ENCODE measurements around the gene CAPN12.

CAPN12 gene

DNA sequence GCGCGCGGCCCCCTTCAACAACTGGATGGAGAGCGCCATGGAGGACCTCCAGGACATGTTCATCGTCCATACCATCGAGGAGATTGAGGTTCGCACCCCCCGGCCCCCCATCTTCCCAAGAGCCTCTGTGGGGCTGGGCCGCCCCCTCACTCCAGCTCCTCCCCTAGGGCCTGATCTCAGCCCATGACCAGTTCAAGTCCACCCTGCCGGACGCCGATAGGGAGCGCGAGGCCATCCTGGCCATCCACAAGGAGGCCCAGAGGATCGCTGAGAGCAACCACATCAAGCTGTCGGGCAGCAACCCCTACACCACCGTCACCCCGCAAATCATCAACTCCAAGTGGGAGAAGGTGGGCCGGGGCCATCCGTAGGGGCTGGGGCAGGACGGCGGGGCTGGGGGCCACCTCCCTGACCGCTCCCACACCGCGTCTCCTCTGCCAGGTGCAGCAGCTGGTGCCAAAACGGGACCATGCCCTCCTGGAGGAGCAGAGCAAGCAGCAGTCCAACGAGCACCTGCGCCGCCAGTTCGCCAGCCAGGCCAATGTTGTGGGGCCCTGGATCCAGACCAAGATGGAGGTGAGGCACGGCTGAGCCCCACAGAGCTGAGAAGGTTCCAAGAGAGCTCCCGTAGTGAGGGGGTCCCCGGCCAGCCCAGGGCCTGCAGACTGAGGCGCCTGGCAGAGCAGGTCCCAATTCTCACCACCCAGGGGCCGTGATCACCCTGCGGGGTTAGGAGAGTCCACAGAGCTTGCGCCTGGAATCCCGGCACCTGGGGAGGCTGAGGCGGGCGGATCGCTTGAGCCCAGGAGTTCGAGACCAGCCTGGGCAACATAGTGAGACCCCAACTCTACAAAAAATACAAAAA, 20.1 kb downstream of the CAPN12 start:
- no peak for DNase-seq

DNA sequence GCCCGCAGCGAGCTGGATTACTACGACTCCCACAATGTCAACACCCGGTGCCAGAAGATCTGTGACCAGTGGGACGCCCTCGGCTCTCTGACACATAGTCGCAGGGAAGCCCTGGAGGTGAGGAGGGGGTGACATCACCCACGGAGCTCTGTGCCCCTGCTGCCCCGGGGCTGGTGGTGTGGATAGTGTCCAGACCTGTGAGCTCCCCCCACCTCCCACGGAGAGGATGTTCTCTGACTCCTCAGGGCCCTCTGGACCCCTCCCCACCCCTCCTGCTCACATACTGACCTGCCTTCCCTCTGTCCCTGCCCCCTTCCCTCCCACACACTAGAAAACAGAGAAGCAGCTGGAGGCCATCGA, 20.7 kb downstream of the CAPN12 start:
- no peak for DNase-seq

DNA sequence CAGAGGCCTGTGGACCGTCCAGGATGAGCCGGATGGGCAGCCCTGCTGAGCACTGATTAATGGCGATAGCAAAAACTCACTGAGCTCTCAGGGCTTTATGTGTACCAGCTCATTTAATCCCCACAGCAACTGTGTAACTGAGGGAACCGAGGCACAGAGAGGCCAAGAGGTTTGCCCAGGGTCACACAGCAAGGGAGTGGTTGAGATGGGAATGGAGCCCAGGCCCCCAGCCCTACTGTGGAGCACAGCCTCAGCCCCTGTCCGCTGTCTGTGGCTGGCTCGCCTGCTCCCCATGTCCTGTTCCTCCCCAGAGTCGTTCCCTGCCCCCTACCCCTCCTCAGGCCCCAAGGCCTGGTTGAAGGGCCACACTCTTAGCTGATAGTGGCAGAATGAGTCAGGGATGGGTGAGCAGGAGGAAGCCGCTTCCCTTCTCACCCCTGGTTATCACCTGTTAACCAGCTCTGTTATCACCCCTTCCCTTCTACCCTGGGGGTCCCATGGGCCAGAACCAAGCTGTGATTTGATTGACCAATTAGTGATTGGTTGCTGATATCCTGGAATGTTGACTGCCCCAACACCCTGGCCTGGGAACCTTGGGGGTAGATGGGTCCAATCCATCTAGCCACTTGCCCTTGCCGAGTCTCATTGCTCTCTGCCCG, 21.2 kb downstream of the CAPN12 start:
- DNase-seq: no peak

GRCh38 chr19:38721979-38722773, 22.1 kb downstream of the CAPN12 start:
- DNase-seq: no peak

DNA sequence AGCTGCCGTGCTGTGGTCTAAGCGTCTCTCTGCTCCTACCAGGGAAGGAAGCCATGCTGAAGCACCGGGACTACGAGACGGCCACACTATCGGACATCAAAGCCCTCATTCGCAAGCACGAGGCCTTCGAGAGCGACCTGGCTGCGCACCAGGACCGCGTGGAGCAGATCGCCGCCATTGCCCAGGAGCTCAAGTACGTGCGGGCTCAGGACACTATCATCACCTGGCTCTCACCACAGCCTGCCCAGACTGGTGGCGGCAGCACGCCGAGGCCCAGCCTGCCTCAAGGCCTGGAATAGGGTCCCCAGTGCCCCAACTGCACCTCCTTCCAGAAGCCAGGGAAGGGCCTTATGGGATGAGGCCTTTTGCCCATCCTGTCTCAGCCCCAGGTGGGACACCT, 22.8 kb downstream of the CAPN12 start:
- no peak for DNase-seq

GRCh38 chr19:38720559-38721236, 23.6 kb downstream of the CAPN12 start:
- no peak for DNase-seq

DNA sequence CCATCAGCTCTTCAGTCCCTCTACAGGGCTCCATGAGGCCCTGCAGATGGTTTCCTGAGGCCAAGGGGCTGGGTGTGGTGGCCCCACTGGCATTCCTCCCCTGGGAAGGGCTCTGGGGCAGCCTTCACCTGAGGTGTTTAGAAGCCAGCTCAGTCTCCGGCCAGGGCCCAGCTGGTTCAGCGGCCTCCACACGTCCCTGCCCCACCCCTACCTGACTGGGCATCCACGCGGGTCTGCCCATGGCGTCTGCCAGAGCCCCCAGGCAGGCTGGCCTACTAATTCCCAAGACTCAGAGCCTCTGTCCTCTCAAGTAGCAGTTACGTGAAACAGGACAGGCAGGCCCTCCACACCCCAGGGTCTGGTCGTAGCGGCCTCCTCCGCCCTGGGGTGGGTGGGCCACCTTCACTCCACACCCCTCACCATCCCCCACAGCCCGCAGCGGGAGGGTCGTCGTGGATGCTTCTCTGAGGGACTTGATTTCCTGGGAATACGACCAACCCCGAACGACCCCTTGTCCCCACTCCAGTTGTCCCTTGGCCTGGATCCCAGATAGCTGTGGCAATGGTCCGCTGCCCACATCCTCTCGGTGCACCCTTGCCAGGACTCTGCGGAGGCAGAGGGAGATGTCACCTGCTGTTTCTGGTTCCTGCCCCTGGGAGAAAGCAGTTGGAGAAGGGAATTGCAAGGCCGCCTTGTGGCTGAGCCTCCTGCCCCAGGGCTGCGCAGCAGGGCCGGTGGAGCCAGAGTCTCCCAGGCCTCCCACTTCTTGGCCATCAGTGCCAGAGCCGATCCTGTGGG, 24.3 kb downstream of the CAPN12 start:
- no peak for DNase-seq

DNA sequence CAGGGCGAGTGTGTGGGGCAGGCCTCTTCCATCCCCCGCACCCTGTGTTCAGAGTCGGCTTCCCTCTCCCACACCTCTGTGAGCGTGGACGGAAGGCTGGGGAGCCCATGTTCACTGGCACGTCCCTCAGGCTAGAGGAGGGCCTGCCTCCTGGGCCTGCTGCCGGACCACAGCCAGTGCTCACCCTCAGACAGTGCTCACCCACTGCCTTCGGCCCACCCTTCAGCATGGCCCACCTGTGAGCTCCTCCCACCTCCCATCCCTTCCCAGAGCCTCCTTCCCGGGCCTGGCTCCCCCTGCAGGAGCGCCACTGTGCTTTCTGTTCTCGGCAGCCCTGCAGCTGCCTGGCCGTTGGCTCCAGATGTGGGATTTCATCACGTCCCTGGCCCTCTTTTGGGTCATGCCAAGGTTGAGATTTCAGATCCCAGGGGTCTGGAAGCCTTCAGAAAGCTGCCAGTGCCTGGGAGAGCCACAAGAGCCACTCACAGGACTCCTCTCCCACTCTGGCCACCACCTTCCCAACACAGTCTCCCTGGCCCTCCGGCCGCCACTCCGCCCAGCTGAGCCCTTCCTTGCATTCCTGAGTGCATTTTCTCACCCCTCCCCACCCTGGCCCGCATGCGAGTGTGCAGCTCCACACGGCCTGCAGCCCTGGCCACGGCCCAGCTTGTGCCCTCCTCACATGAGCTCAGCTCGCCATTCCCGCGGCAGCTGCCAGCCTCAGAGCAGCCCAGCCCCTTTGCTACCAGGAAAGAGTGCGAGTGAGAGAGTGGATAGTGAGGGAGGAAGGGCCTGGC, 25.3 kb downstream of the CAPN12 start:
- no peak for DNase-seq

- no peak for DNase-seq
Observed at GRCh38 chr19:38717855-38718254, 26.4 kb downstream of the CAPN12 start.

GRCh38 chr19:38717051-38717450, 27.2 kb downstream of the CAPN12 start:
- DNase-seq: no peak

DNA sequence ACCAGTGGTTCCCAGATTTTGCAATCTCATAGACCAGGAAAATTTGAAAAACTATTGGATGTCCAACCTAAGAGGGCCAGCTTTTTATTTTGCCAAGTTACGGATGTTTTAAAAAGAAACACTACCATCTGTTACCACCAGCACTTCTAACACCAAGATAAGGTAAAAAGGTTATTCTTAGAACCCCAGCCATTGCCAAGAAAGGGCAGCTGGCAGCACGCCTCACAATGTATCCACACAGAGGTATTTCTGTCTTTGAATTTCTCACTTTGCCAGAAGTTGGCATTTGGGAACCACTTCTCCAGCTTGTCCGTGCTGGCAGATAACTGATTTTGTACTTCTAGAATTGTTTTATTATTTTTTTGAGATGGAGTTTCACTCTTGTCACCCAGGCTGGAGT, 28.7 kb downstream of the CAPN12 start:
- DNase-seq: no peak

DNA sequence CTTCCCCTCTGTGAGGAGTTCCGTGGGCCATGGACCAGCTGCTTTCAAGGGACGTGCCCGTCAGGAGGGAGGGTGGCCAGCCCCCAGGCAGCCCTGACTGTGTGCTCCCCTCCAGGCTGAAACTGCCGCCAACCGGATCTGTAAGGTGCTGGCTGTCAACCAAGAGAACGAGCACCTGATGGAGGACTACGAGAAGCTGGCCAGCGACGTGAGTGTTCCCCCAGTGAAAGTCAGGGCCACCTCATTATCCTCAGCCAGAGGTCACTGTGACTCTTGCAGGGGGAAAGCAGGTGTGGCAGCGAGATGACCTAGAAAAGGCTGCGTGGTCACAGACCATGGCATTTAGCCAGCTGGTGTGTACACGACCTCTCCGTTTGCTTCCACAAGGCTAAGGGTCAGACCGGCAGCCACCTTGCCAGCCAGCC, 29.9 kb downstream of the CAPN12 start:
- no peak for DNase-seq

GRCh38 chr19:38713865-38714264, 30.4 kb downstream of the CAPN12 start:
- no peak for DNase-seq

DNA sequence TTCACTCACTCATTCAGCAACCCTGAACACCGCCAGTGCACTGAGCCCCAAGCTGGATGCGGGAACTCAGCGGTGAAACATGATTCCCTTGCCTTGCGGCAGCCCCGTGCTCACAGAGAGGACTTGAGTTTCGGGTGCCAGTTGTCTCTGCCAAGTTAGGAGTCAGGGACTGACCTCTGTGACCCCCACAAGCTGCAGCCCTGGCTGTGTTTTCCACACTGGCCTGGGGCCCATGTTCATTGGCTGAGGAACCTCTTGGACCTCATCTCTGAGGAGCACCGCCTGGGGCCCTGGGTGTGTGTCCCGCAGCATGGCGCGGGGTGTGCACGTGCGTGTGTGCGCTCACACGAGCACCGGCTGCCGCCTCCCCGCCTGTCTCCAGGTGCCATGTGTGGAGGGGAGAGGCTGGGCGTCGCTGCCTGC, 31.0 kb downstream of the CAPN12 start:
- no peak for DNase-seq

- no peak for DNase-seq
Observed at GRCh38 chr19:38712161-38712748, 32.0 kb downstream of the CAPN12 start.

- no peak for DNase-seq
Observed at GRCh38 chr19:38711726-38712153, 32.5 kb downstream of the CAPN12 start.

- no peak for DNase-seq
Observed at GRCh38 chr19:38710928-38711725, 33.1 kb downstream of the CAPN12 start.

- DNase-seq: no peak
Observed at GRCh38 chr19:38710416-38710702, 33.9 kb downstream of the CAPN12 start.

GRCh38 chr19:38709671-38710415, 34.4 kb downstream of the CAPN12 start:
- DNase-seq: no peak
